ENCODE results near the gene CCDC170. TPM values are rescaled to one million over a fixed set of nuclear protein-coding genes. Genes with fewer than 3 reads are reported as not detected.

Gene CCDC170
- total RNA-seq, 1 donor from 2014 or later: not detected

DNA sequence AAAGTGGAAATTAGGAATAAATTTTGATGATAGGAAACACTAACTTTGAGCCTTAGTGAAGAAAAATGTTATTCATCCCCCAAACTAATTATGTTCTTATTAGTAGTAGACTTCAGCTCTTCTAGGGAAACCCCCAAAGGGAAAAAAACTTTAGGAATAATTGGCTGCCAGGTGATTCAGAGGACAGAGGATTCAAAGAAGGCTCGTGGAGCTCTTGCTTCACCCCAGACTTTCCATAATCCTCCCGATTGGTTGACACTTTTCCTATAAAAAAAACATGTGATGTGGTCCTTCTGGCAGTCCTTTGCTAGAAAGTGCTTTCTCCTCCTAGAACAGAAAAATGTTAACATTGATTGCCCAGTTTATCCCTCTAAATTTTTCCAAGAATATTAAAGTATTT lies 5.6 kb upstream of the CCDC170 start:
- TF ChIP-seq CTCF (IDR thresholded peaks at IDR 0.05; ENCODE audit: insufficient read depth, low read length, poor library complexity, severe bottlenecking): no peak
- Histone ChIP-seq H3K27me3 (ENCODE audit: control insufficient read depth, insufficient read depth, low read length) (no peaks in the 10 kb centered on the region), H3K36me3 (ENCODE audit: control insufficient read depth, insufficient read depth, low read length) (no peaks in the 10 kb centered on the region), H3K4me3 (ENCODE audit: low read depth, low read length) (no peak overlapping the region)
- DNase-seq (ENCODE audit: low read depth): no peak

DNA sequence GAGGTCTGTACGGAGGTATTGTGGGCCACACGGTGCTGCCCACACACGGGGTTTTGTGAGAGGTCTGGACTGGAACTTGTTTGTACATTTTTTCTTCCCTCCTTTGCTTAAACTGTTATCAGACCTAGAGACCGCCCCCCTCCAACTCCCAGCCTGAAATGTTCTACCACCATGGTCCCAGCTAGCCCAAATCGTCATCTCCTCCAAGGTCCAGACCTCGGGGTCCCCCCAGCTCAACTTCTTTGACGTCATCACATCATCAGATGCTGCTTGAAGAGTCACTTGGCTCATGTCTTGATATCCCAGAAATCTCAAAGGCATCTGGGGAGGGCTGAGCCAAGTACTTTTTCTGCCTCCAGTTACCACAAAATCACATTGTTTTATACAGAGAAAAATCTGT lies 2.8 kb upstream of the CCDC170 start:
- Histone ChIP-seq H3K27me3 (ENCODE audit: control insufficient read depth, insufficient read depth, low read length) (peaks cover 3% of the 10 kb centered on the region), H3K4me3 (ENCODE audit: low read depth, low read length) (no peak overlapping the region), H3K36me3 (ENCODE audit: control insufficient read depth, insufficient read depth, low read length) (no peaks in the 10 kb centered on the region)
- DNase-seq (ENCODE audit: low read depth): no peak
- no peak for TF ChIP-seq CTCF (IDR thresholded peaks at IDR 0.05; ENCODE audit: insufficient read depth, low read length, poor library complexity, severe bottlenecking)

DNA sequence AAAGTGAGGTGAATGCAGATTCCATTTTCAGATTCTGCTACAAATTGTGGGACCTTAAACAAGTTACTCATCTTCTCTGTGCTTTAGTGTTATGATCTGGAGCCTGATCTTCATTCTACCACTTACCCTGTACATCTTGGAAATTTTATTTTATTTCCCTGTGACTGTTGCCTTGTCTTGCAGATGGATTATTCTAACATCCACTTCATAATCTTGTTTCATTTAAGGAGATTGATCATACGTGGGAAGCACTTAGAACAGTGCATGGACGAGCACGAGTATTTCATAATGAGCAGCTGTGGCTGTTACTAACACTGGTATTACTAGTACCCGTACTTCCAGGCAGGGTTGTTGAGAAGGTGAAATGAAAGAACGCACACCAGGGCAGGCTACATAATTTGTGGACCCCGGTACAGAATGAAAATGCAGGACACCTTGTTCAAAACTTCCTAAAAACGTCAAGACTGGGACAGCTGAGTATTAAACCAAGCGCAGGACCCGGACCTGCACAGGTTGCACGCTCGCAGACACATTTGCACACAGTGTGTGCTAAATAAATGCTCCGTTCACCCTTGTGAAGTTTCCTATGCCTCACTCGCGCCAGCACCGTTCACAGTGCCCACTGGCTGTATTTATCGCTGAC lies 535 bp upstream of the CCDC170 start:
- H3K36me3 ChIP-seq (ENCODE audit: control insufficient read depth, insufficient read depth, low read length): no peaks in the 10 kb centered on the region
- TF ChIP-seq CTCF (IDR thresholded peaks at IDR 0.05; ENCODE audit: insufficient read depth, low read length, poor library complexity, severe bottlenecking): no peak
- peaks cover 3% of the 10 kb centered on the region for H3K27me3 ChIP-seq (ENCODE audit: control insufficient read depth, insufficient read depth, low read length)
- peak overlapping the region; percentile 64 for H3K4me3 ChIP-seq (ENCODE audit: low read depth, low read length)
- DNase-seq (ENCODE audit: low read depth): no peak

DNA sequence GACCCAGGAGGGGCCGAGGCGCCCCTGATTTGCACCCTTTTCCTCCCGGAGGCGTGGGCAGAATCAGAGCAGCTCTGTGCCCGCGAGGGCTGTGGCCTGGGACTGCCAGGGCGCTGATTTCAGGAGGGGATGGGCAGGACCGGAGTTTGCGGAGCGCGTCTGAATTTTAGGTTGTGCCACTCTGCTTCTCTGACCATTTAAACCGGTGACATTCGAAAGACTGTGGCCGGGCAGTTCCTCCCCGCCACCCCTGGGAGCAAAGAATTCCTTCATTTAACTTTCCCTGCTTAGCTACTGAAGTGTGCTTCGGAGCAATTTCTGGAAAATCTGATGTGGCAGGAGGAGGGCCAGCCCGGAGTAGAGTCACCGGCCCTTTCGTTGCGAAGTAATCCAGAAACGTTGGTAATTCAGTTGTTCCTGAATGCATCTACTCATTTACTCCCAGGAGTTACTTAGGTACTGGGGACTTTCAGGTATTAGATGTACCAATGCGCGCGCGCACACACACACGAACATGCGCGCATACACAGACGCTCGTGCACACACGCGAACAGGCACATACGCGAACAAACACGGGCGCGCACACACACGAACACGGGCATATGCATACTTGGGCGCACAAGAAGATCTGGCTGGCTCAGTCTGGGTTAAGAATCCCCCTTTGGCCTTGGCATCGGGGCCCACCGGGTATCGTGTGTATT lies 568 bp downstream of the CCDC170 start:
- H3K4me3 ChIP-seq (ENCODE audit: low read depth, low read length): peak overlapping the region; percentile 64
- DNase-seq (ENCODE audit: low read depth): no peak
- H3K36me3 ChIP-seq (ENCODE audit: control insufficient read depth, insufficient read depth, low read length): no peaks in the 10 kb centered on the region
- TF ChIP-seq CTCF (IDR thresholded peaks at IDR 0.05; ENCODE audit: insufficient read depth, low read length, poor library complexity, severe bottlenecking): no peak
- H3K27me3 ChIP-seq (ENCODE audit: control insufficient read depth, insufficient read depth, low read length): peaks cover 3% of the 10 kb centered on the region

DNA sequence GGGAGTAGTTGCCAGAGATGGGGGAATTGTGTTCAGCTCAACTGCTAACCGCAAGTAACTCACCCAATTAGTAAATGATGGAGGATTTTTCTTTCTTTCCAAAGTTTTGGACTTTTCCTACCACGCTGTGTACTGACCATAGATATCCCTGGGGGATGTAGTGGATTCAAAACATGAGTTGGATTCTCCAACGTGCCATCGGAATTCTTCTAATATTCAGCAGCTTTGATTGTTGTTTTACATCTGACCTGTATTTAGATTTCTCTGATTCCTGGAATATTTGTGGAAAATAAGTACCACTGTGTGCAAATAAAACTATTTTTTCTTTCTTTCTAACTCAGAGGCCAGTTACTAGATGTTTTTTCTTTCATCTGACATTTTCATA lies 1.1 kb downstream of the CCDC170 start:
- H3K4me3 ChIP-seq (ENCODE audit: low read depth, low read length): peak overlapping the region; percentile 64
- TF ChIP-seq CTCF (IDR thresholded peaks at IDR 0.05; ENCODE audit: insufficient read depth, low read length, poor library complexity, severe bottlenecking): no peak
- no peak for DNase-seq (ENCODE audit: low read depth)

More for the DNA sequence above, 1.1 kb downstream of the CCDC170 start:
- peaks cover 3% of the 10 kb centered on the region for H3K27me3 ChIP-seq (ENCODE audit: control insufficient read depth, insufficient read depth, low read length)
- no peaks in the 10 kb centered on the region for H3K36me3 ChIP-seq (ENCODE audit: control insufficient read depth, insufficient read depth, low read length)
